Activated B cell treated with CpG ODN at 0.5 μM for 24 hours (primary cell): ENCODE measurements around the gene EPHA7. TPM values are rescaled to one million over a fixed set of nuclear protein-coding genes. Genes with fewer than 3 reads are reported as not detected.

ENCODE experiments used
- ATAC-seq: fragments of 200-7000 bp; cut with Tn5 transposase; one replicate; pipeline ENCODE4 v1.10.0; 2021; ENCODE audit warnings: low read depth, mild to moderate bottlenecking, moderate library complexity
- CTCF ChIA-PET: fragments of 350-600 bp; sonication (Branson Sonifier 250); formaldehyde crosslinking; loops from one replicate; lab custom pipeline; 2021; ENCODE audit warnings: antibody characterized with exemption; lab: Charles Lee
- POLR2A ChIA-PET: fragments of 350-600 bp; sonication (Branson Sonifier 250); formaldehyde crosslinking; loops from one replicate; lab custom pipeline; 2021; ENCODE audit warnings: antibody characterized with exemption; lab: Charles Lee
- DNase-seq: peaks from one replicate; pipeline ENCODE4 v3.0.0; 2022
- H3K27ac Mint-ChIP-seq: one replicate; pipeline ENCODE4 v1.8.0; 2020; ENCODE audit warnings: mixed read lengths
- H3K27me3 Mint-ChIP-seq: one replicate; pipeline ENCODE4 v1.8.0; 2021; ENCODE audit warnings: mixed read lengths
- H3K36me3 Mint-ChIP-seq: one replicate; pipeline ENCODE4 v1.8.0; 2021; ENCODE audit warnings: low read depth, mixed read lengths
- H3K4me1 Mint-ChIP-seq: one replicate; pipeline ENCODE4 v1.8.0; 2021; ENCODE audit warnings: mixed read lengths
- H3K4me3 Mint-ChIP-seq: one replicate; pipeline ENCODE4 v1.8.0; 2020; ENCODE audit warnings: mild to moderate bottlenecking, mixed read lengths
- H3K9me3 Mint-ChIP-seq: one replicate; pipeline ENCODE4 v1.8.0; 2020; ENCODE audit warnings: mixed read lengths
- CTCF ChIP-seq: fragments of 200-600 bp; IDR thresholded peaks from one replicate; pipeline ENCODE4 v1.8.0; 2022; ENCODE audit warnings: antibody characterized with exemption, mild to moderate bottlenecking
- intact Hi-C: fragments of 100-400 bp; cut with micrococcal nuclease; formaldehyde crosslinking; loops from one replicate; pipeline ENCODE4 v1.15.1; 2024
- total RNA-seq: library from RNA; stranded (reverse); gene quantifications from 2 replicates; pipeline ENCODE4 v1.2.3, GENCODE V29; 2022

EPHA7 gene
- total RNA-seq, 1 donor from 2014 or later, result not detected

GRCh38 chr6:93394471-93394870 is 24.9 kb downstream of the EPHA7 start:
- no peak for ATAC-seq
- no peak overlapping the region for H3K27ac Mint-ChIP-seq
- intact Hi-C loops, result no loop called here

GRCh38 chr6:93393554-93394074 is 25.7 kb downstream of the EPHA7 start:
- no peak for TF ChIP-seq CTCF
- ATAC-seq (no peak), DNase-seq (no peak)
- H3K9me3 Mint-ChIP-seq, result no peaks in the 10 kb centered on the region
- POLR2A ChIA-PET, result no interaction called here
- H3K4me1 Mint-ChIP-seq, result no peaks in the 10 kb centered on the region
- intact Hi-C loops, result no loop called here
- H3K4me3 Mint-ChIP-seq, result no peak overlapping the region
- CTCF ChIA-PET, result no interaction called here
- H3K27me3 Mint-ChIP-seq, result no peaks in the 10 kb centered on the region
- no peaks in the 10 kb centered on the region for H3K36me3 Mint-ChIP-seq
- H3K27ac Mint-ChIP-seq, result no peak overlapping the region

More at GRCh38 chr6:93394471-93394870, 24.9 kb downstream of the EPHA7 start:
- no peaks in the 10 kb centered on the region for H3K9me3 Mint-ChIP-seq
- ChIA-PET POLR2A (no interaction called here), CTCF (no interaction called here)
- no peaks in the 10 kb centered on the region for H3K36me3 Mint-ChIP-seq
- H3K4me1 Mint-ChIP-seq, result no peaks in the 10 kb centered on the region
- no peaks in the 10 kb centered on the region for H3K27me3 Mint-ChIP-seq
- DNase-seq, result no peak
- no peak for TF ChIP-seq CTCF
- H3K4me3 Mint-ChIP-seq, result no peak overlapping the region

GRCh38 chr6:93392797-93393196 is 26.6 kb downstream of the EPHA7 start:
- H3K27ac Mint-ChIP-seq, result no peak overlapping the region
- POLR2A ChIA-PET, result no interaction called here
- intact Hi-C loops, result no loop called here
- DNase-seq, result no peak
- no peaks in the 10 kb centered on the region for H3K36me3 Mint-ChIP-seq
- no peaks in the 10 kb centered on the region for H3K4me1 Mint-ChIP-seq
- H3K4me3 Mint-ChIP-seq, result no peak overlapping the region
- TF ChIP-seq CTCF, result no peak
- H3K9me3 Mint-ChIP-seq, result no peaks in the 10 kb centered on the region
- CTCF ChIA-PET, result no interaction called here
- no peaks in the 10 kb centered on the region for H3K27me3 Mint-ChIP-seq
- ATAC-seq, result no peak

- no peak for DNase-seq
- H3K4me3 Mint-ChIP-seq, result no peak overlapping the region
- TF ChIP-seq CTCF, result no peak
- ChIA-PET POLR2A (no interaction called here), CTCF (no interaction called here)
- no peaks in the 10 kb centered on the region for H3K9me3 Mint-ChIP-seq
- ATAC-seq, result no peak
- no peaks in the 10 kb centered on the region for H3K4me1 Mint-ChIP-seq
- H3K36me3 Mint-ChIP-seq, result no peaks in the 10 kb centered on the region
- H3K27ac Mint-ChIP-seq, result no peak overlapping the region
- H3K27me3 Mint-ChIP-seq, result no peaks in the 10 kb centered on the region
- intact Hi-C loops, result no loop called here
Measured at GRCh38 chr6:93391965-93392364, 27.4 kb downstream of the EPHA7 start.

- Mint-ChIP-seq H3K9me3 (no peaks in the 10 kb centered on the region), H3K36me3 (no peaks in the 10 kb centered on the region), H3K4me1 (no peaks in the 10 kb centered on the region), H3K27me3 (no peaks in the 10 kb centered on the region), H3K4me3 (no peak overlapping the region), H3K27ac (no peak overlapping the region)
- ATAC-seq, result no peak
- intact Hi-C loops, result no loop called here
- ChIA-PET POLR2A (no interaction called here), CTCF (no interaction called here)
- TF ChIP-seq CTCF, result no peak
- no peak for DNase-seq
Measured at GRCh38 chr6:93389192-93389591, 30.2 kb downstream of the EPHA7 start.
